RWPE2 (cell line): ENCODE data around the gene BPIFB6.
A peak's percentile ranks its signal among the peaks of the same experiment; 100 is the strongest.

Source experiments
- ATAC-seq: fragments of 200-7000 bp; cut with Tn5 transposase; 3 replicates; pipeline ENCODE4 v1.9.1; 2021; ENCODE audit warnings: low read depth
- DNase-seq: peaks from one replicate; pipeline ENCODE4 v3.0.0-alpha.2; 2020; ENCODE audit warnings: low spot score
- H3K27ac ChIP-seq: fragments of 450-650 bp; 2 replicates; pipeline ENCODE4 v1.5.1; 2017; ENCODE audit warnings: mild to moderate bottlenecking; ENCODE audit not compliant: poor library complexity, severe bottlenecking
- H3K27me3 ChIP-seq: fragments of 250-450 bp; sonication (Bioruptor Pico); 2 replicates; pipeline ENCODE4 v1.5.1; 2021; ENCODE audit warnings: mild to moderate bottlenecking, moderate library complexity; ENCODE audit not compliant: insufficient read depth, poor library complexity, severe bottlenecking
- H3K36me3 ChIP-seq: fragments of 250-450 bp; sonication (Bioruptor Pico); 2 replicates; pipeline ENCODE4 v1.5.1; 2020; ENCODE audit warnings: low read depth, mild to moderate bottlenecking, moderate library complexity
- H3K4me1 ChIP-seq: fragments of 250-450 bp; sonication (Bioruptor Pico); 2 replicates; pipeline ENCODE4 v1.5.1; 2021; ENCODE audit warnings: mild to moderate bottlenecking, moderate library complexity; ENCODE audit not compliant: insufficient read depth, poor library complexity, severe bottlenecking
- H3K4me3 ChIP-seq: fragments of 250-450 bp; sonication (Bioruptor Pico); 2 replicates; pipeline ENCODE4 v1.5.1; 2021; ENCODE audit warnings: mild to moderate bottlenecking, moderate library complexity; ENCODE audit not compliant: severe bottlenecking
- H3K9me3 ChIP-seq: fragments of 250-450 bp; sonication (Bioruptor Pico); 2 replicates; pipeline ENCODE4 v1.5.1; 2021; ENCODE audit warnings: mild to moderate bottlenecking, moderate library complexity; ENCODE audit not compliant: severe bottlenecking
- CTCF ChIP-seq: fragments of 450-650 bp; IDR thresholded peaks from one replicate; pipeline ENCODE4 v1.5.1; 2017; ENCODE audit warnings: mild to moderate bottlenecking, moderate library complexity; ENCODE audit not compliant: poor library complexity, severe bottlenecking

Gene BPIFB6

GRCh38 chr20:32993496-32994050 is 37.9 kb upstream of the BPIFB6 start:
- no peak for TF ChIP-seq CTCF
- Histone ChIP-seq H3K27me3 (peaks cover 7% of the 10 kb centered on the region), H3K36me3 (no peaks in the 10 kb centered on the region), H3K27ac (no peak overlapping the region), H3K4me1 (no peaks in the 10 kb centered on the region), H3K9me3 (peaks cover 2% of the 10 kb centered on the region), H3K4me3 (no peak overlapping the region)
- ATAC-seq (no peak), DNase-seq (peak; percentile 38)

- DNase-seq: no peak
- ATAC-seq: no peak
- Histone ChIP-seq H3K27ac (no peak overlapping the region), H3K9me3 (peaks cover 2% of the 10 kb centered on the region), H3K36me3 (no peaks in the 10 kb centered on the region), H3K27me3 (peaks cover 7% of the 10 kb centered on the region), H3K4me1 (no peaks in the 10 kb centered on the region), H3K4me3 (no peak overlapping the region)
- peak; percentile 19 for TF ChIP-seq CTCF
Observed at GRCh38 chr20:32995802-32996201, 35.6 kb upstream of the BPIFB6 start.

GRCh38 chr20:32997431-32997830 is 34.0 kb upstream of the BPIFB6 start:
- Histone ChIP-seq H3K27me3 (no peaks in the 10 kb centered on the region), H3K27ac (no peak overlapping the region), H3K9me3 (peaks cover 2% of the 10 kb centered on the region), H3K4me3 (no peak overlapping the region), H3K36me3 (no peaks in the 10 kb centered on the region), H3K4me1 (no peaks in the 10 kb centered on the region)
- ATAC-seq: no peak
- TF ChIP-seq CTCF: no peak
- DNase-seq: peak; percentile 29

GRCh38 chr20:32999603-33000250 is 31.7 kb upstream of the BPIFB6 start:
- Histone ChIP-seq H3K4me3 (no peak overlapping the region), H3K27ac (no peak overlapping the region), H3K36me3 (no peaks in the 10 kb centered on the region), H3K4me1 (no peaks in the 10 kb centered on the region), H3K9me3 (peaks cover 2% of the 10 kb centered on the region), H3K27me3 (no peaks in the 10 kb centered on the region)
- no peak for TF ChIP-seq CTCF
- peak; percentile 56 for DNase-seq
- no peak for ATAC-seq

GRCh38 chr20:33000802-33001466 is 30.5 kb upstream of the BPIFB6 start:
- Histone ChIP-seq H3K36me3 (no peaks in the 10 kb centered on the region), H3K4me3 (no peak overlapping the region), H3K9me3 (peaks cover 2% of the 10 kb centered on the region), H3K27ac (no peak overlapping the region), H3K4me1 (no peaks in the 10 kb centered on the region), H3K27me3 (no peaks in the 10 kb centered on the region)
- DNase-seq (peak; percentile 72), ATAC-seq (no peak)
- TF ChIP-seq CTCF: no peak
